HEK293 (cell line): Measurements from ENCODE around the gene AFF4.

Experiments used
- ELK4 ChIP-seq: IDR thresholded peaks from 2 replicates; pipeline ENCODE4 v1.6.1; 2011; ENCODE audit warnings: mild to moderate bottlenecking, low read depth, low read length, borderline replicate concordance
- PATZ1 ChIP-seq: fragments of 450-650 bp; formaldehyde crosslinking; IDR thresholded peaks from 2 replicates; pipeline ENCODE4 v1.5.1; 2016; ENCODE audit warnings: missing biosample characterization, missing genetic modification characterization
- PBX3 ChIP-seq: sonication (generic); formaldehyde crosslinking; IDR thresholded peaks from 2 replicates; pipeline ENCODE4 v1.8.1; 2022; ENCODE audit warnings: mild to moderate bottlenecking, moderate library complexity, missing genetic modification reagents
- ZNF350 ChIP-seq: fragments of 450-650 bp; formaldehyde crosslinking; IDR thresholded peaks from 2 replicates; pipeline ENCODE4 v1.5.0; 2017; ENCODE audit warnings: missing biosample characterization, mild to moderate bottlenecking, missing genetic modification characterization

- TF ChIP-seq ZNF350 (tag by site-specific recombination) (no peak), ELK4 (no peak), PBX3 (no peak), PATZ1 (tag by site-specific recombination) (no peak)
Measured at GRCh38 chr5:132915681-132916080, 47.8 kb downstream of the AFF4 start.
